GM13976 (cell line): ENCODE results near the gene RPS25.
"Not testable (repeated sequence)": the region's sequence is repeated elsewhere in the genome, so short reads cannot be mapped to it uniquely, and the experiment has no call there.

ENCODE experiments used
- DNase-seq: peaks from one replicate; pipeline ENCODE4 v3.0.0; 2012; ENCODE audit warnings: low spot score
- in situ Hi-C: fragments of 300-500 bp; cut with MboI; formaldehyde crosslinking; loops from one replicate; pipeline ENCODE4 v1.12.0; 2022; ENCODE audit warnings: low sequenced_read_pairs, mixed read lengths, inconsistent platforms; ENCODE audit not compliant: unreplicated experiment
- TF ChIP-seq, protein P1 (sequence below): IDR thresholded peaks from 2 replicates; pipeline ENCODE4 v1.5.1; 2012; ENCODE audit warnings: borderline replicate concordance, mild to moderate bottlenecking; ENCODE audit not compliant: insufficient read depth; ENCODE audit errors: extremely low read depth, missing control alignments, control extremely low read depth

The RPS25 gene

DNA sequence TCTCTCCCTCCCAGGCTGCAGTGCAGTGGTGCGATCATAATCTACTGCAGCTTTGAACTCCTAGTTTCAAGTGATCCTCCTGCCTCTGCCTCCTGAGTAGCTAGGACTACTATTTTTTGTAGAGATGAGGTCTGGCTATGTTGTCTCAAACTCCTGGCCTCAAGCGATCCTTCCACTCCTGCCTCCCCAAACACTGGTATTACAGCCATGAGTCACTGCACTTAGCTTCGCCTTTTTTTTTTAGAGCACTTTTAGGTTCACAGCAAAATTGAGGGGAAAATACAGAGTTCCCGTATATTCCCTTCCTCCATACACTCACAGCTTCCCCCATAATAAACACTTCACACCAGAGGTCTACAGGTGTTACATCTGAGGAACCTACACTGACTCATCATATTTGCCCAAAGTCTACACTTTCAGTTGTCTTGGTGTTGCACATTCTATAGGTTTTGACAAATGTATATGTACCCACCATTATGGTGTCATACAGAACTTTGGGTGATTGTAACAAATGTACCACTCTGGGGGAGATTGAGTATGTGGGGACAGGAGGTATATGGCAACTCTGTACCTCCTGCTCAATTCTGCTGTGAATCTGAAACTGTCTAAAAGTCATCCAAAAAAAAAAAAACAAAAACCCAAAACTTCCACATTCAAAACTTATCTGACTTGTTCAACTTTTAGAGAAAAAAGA, 23.8 kb upstream of the RPS25 start:
- in situ Hi-C loops: no loop called here

DNA sequence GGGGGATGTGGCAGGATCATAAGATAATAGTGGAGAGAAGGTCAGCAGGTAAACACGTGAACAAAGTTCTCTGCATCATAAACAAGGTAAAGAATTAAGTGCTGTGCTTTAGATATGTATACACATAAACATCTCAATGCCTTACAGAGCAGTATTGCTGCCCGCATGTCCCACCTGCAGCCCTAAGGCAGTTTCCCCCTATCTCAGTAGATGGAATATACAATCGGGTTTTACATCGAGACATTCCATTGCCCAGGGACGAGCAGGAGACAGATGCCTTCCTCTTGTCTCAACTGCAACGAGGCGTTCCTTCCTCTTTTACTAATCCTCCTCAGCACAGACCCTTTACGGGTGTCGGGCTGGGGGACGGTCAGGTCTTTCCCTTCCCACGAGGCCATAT, 21.3 kb upstream of the RPS25 start:
- DNase-seq, in situ Hi-C loops: not testable (repeated sequence)

More for the DNA sequence above, 23.8 kb upstream of the RPS25 start:
- no peak for DNase-seq
- TF ChIP-seq, protein P1, sequence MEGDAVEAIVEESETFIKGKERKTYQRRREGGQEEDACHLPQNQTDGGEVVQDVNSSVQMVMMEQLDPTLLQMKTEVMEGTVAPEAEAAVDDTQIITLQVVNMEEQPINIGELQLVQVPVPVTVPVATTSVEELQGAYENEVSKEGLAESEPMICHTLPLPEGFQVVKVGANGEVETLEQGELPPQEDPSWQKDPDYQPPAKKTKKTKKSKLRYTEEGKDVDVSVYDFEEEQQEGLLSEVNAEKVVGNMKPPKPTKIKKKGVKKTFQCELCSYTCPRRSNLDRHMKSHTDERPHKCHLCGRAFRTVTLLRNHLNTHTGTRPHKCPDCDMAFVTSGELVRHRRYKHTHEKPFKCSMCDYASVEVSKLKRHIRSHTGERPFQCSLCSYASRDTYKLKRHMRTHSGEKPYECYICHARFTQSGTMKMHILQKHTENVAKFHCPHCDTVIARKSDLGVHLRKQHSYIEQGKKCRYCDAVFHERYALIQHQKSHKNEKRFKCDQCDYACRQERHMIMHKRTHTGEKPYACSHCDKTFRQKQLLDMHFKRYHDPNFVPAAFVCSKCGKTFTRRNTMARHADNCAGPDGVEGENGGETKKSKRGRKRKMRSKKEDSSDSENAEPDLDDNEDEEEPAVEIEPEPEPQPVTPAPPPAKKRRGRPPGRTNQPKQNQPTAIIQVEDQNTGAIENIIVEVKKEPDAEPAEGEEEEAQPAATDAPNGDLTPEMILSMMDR: no peak

DNA sequence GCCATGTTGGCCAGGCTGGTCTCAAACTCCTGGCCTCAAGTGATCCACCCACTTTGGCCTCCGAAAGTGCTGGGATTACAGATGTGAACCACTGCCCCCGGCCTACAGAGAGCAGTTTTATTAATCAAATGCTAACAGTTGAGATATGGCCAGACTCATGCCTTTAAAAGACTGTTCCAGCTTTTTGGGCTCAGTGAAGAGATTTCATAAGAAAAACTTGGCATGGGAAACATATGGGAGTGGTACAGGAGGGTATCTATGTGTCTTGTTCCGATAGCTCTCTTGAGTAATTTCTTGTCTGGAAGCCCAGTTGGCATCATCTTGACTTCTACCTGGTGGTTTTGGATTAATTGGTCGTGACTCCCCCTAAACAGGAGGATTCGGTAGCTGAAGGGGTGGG, 20.7 kb upstream of the RPS25 start:
- in situ Hi-C loops: no loop called here
- TF ChIP-seq, protein P1: no peak
- no peak for DNase-seq

DNA sequence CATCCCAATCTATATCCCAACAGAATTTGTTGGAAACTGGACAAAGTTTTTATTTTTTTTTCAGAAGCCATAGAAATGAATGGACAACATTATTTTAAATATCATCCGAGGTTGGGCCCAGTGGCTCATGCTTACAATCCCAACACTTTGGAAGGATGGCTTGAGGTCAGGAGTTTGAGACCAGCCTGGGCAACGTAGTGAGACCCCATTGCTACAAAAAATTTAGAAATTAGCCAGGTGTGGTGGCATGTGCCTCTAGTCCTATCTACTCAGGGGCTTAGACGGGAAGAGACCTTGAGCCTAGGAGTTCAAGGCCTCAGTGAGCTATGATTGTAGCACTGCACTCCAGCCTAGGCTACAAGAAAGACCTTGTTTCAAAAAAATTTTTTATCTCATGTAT, 16.7 kb upstream of the RPS25 start:
- in situ Hi-C loops: no loop called here

DNA sequence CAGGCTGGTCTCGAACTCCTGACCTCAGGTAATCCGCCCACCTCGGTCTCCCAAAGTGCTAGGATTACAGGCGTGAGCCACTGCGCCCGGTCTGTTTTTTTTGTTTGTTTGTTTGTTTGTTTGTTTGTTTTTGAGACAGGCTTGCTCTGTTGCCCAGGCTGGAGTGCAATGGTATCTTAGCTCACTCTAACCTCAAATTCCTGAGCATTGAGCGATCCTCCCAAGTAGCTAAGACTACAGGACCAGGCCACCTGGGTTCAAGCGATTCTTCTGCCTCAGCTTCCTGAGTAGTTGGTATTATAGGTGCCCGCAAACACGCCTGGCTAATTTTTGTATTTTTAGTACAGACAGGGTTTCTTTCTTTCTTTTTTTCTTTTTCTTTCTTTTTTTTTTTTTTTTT, 15.3 kb upstream of the RPS25 start:
- in situ Hi-C loops, DNase-seq: not testable (repeated sequence)

More for the DNA sequence above, 16.7 kb upstream of the RPS25 start:
- no peak for DNase-seq
- TF ChIP-seq, protein P1: no peak

DNA sequence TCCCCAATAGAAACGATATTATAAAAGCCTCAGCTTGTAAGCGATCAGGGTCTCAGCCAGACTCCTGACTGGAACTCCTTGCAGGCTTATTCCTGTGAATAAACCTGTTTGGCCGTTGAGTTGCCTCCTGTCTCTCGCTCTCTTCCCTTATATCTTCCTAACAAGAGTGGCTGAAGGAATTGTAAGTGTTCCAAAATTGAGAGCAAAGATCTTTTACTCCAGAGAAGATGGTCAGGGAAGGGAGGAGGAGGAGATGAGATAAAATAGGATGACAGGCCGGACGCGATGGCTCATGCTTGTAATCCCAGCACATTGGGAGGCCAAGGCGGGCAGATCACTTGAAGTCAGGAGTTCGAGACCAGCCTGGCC, 13.8 kb upstream of the RPS25 start:
- in situ Hi-C loops: no loop called here
- DNase-seq: no peak
- TF ChIP-seq, protein P1: no peak

DNA sequence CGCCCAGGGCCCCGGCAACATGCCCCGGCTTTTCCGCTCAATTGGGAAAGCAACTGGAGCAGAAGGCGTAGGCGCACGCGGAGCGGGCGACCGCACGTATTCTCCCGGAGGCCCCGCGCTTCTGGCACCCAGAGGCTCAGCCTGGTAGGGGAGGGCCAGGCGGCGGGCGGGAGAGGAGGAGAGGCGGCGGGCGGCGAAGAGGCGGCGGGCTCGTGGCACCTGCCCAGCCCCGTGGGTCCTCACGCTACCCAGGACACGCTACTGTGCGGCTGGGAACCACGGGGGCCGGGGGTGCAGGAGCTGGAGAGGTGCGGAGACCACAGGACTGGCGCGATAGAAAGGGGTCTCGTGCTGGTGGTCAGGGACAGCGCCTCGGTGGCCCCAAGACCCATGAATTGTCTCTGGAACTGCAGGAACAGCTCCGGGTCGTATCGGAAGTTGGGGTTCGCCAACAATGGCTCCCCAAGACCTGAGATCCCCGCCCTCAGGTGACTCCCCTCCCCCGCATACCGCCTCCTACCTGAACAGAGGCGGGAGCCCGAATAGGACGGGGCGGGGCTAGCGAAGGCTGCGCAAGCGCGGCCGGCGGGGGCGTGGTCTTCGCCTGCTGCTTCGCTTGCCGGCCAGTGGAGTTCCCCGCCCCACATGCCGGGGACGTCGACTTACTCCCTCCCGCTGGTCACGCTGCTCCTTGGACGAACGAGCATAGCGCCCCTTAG, 12.3 kb upstream of the RPS25 start, which contains the start of gene SLC37A4:
SLC37A4 (minus strand) TSS at position 549 of the 719 bp plus-strand sequence.
- DNase-seq: peak; percentile 99
- TF ChIP-seq, protein P1: peak; percentile 95
- in situ Hi-C loops: no loop called here
